HAP-1 (cell line): Measurements from ENCODE around the gene HNRNPH3.

Source experiments
- DNase-seq, 2 experiments: peaks; one replicate each; pipeline ENCODE4 v3.0.0-alpha.2; 2016 to 2020; ENCODE audit warnings: low spot score in 2 of 2
- H3K27me3 ChIP-seq: fragments of 250-450 bp; sonication (Bioruptor Pico); 2 replicates; pipeline ENCODE4 v1.5.1; 2020; ENCODE audit warnings: low read depth, mild to moderate bottlenecking, moderate library complexity
- H3K36me3 ChIP-seq: fragments of 250-450 bp; sonication (Bioruptor Pico); replicated peaks from 2 replicates; pipeline ENCODE4 v1.5.1; 2020; ENCODE audit warnings: mild to moderate bottlenecking
- H3K4me1 ChIP-seq: fragments of 250-450 bp; sonication (Bioruptor Pico); 2 replicates; pipeline ENCODE4 v1.5.1; 2020; ENCODE audit warnings: mild to moderate bottlenecking
- H3K4me3 ChIP-seq: fragments of 250-450 bp; sonication (Bioruptor Pico); 2 replicates; pipeline ENCODE4 v1.5.1; 2020; ENCODE audit warnings: mild to moderate bottlenecking, moderate library complexity
- H3K9me3 ChIP-seq: fragments of 250-450 bp; sonication (Bioruptor Pico); 2 replicates; pipeline ENCODE4 v1.5.1; 2020; ENCODE audit warnings: mild to moderate bottlenecking, moderate library complexity
- in situ Hi-C: fragments of 300-500 bp; cut with MboI; formaldehyde crosslinking; loops from 3 replicates; pipeline ENCODE4 v1.14.3; 2020; ENCODE audit warnings: low sequenced_read_pairs, inconsistent platforms, mixed read lengths

The HNRNPH3 gene

DNA sequence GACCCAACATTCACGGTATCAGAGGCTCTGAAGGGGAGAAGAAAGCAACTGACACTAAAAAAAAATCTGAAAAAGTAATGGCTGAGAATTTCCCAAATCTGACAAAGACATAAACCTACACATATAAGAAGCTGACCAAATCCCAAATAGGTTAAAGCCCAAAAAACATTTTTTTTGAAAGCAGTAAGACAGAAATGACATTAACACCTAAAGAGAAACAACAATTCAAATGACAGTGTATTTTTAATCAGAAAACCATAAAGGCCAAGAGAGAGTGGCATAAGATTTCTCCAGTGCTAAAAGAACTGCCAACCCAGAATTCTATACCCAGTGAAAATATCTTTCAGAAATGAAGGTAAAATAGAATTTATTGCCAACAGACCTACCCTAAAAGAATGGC, 39.7 kb downstream of the HNRNPH3 start:
- no peaks in the 10 kb centered on the region for H3K27me3 ChIP-seq
- H3K4me1 ChIP-seq, result no peaks in the 10 kb centered on the region
- no peak for DNase-seq
- peaks cover 16% of the 10 kb centered on the region for H3K36me3 ChIP-seq
- in situ Hi-C loops, result no loop called here
- no peaks in the 10 kb centered on the region for H3K9me3 ChIP-seq
- H3K4me3 ChIP-seq, result no peak overlapping the region

DNA sequence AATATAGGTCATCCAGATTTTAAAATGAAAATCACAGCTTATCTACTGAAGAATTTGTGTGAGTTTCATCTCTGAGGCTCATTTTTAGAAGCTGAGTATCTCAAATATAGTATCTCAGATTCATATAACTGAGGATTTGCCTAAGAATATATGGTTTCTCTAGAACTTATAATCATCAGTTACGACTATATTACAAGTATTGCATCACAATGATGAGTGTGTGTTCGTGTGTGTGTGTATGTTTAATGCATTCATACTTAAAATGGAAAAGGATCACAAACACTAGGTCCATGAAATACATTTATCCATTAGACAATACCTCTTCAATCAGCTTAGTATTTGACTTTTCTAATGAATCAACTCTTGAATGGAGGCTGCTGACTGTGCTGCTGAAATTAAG, 53.9 kb downstream of the HNRNPH3 start:
- Histone ChIP-seq H3K9me3 (no peaks in the 10 kb centered on the region), H3K4me3 (no peak overlapping the region), H3K27me3 (no peaks in the 10 kb centered on the region), H3K4me1 (no peaks in the 10 kb centered on the region), H3K36me3 (peaks cover 35% of the 10 kb centered on the region)
- no peak for DNase-seq
- in situ Hi-C loops, result no loop called here
